OCI-LY7 (cell line): Measurements from ENCODE around the gene OPN1SW.

Experiments
- CTCF ChIP-seq: fragments of 200-600 bp; sonication (generic); conservative IDR thresholded peaks from 2 replicates; pipeline ENCODE4 v1.5.1; 2014; ENCODE audit warnings: mild to moderate bottlenecking, antibody characterized with exemption, low read length, moderate library complexity, mixed read lengths
- EZH2phosphoT487 ChIP-seq: fragments of 200-600 bp; sonication (generic); IDR thresholded peaks from 2 replicates; pipeline ENCODE4 v1.6.1; 2018; ENCODE audit warnings: low read depth, borderline replicate concordance, mild to moderate bottlenecking, mixed run types, antibody characterized with exemption, low read length, moderate library complexity, mixed read lengths

- no peak for TF ChIP-seq CTCF
- no peak for TF ChIP-seq EZH2phosphoT487
These were observed at the start of gene OPN1SW for GRCh38 chr7:128775744-128776474.
